HepG2 (cell line): ENCODE results near the gene ARAP3. TPM values are rescaled to one million over a fixed set of nuclear protein-coding genes. Genes with fewer than 3 reads are reported as not detected.
A peak's percentile ranks its signal among the peaks of the same experiment; 100 is the strongest.

Experiments used
- ATAC-seq: fragments of 200-7000 bp; cut with Tn5 transposase; 3 replicates; pipeline ENCODE4 v1.9.1; 2020; ENCODE audit warnings: mild to moderate bottlenecking, moderate library complexity
- BruUV-seq: library from RNA; stranded (reverse); fragments of 400-500 nt; replicated peaks from 2 replicates; lab custom pipeline; 2021; lab: Mats Ljungman, UMichigan
- CTCF ChIA-PET: fragments of 300-600 bp; formaldehyde crosslinking; extraction: SDS; loops from one replicate; lab custom pipeline; 2021; ENCODE audit warnings: low total read pairs, inconsistent platforms, low intra/inter-chr PET ratio; lab: Yijun Ruan, JAX
- POLR2A ChIA-PET: fragments of 350-600 bp; sonication (Branson Sonifier 250); formaldehyde crosslinking; loops from one replicate; lab custom pipeline; 2020; ENCODE audit warnings: antibody characterized with exemption, inconsistent platforms; lab: Yijun Ruan, JAX
- DNase-seq: peaks from one replicate; pipeline ENCODE4 v3.0.0-alpha.2; 2015; ENCODE audit warnings: low spot score
- FAIRE-seq: peaks from 3 replicates; lab custom pipeline; 2011; peaks lifted over from hg19 to GRCh38; lab: Jason Lieb, UNC
- H2AFZ ChIP-seq: one replicate; pipeline ENCODE4 v1.6.1; 2011; ENCODE audit warnings: low read length, inconsistent platforms
- H3K27ac ChIP-seq: fragments of 300-600 bp; 3 replicates; pipeline ENCODE4 v1.8.0; 2011; ENCODE audit warnings: mixed run types, mild to moderate bottlenecking, mixed read lengths, low read length, inconsistent platforms; ENCODE audit not compliant: insufficient read depth; ENCODE audit errors: extremely low read length
- H3K27me3 ChIP-seq, 2 experiments: fragments of 200-600 bp in 1 of 2; 2 replicates in 1 of 2; 3 replicates in 1 of 2; pipeline versions ENCODE4 v1.6.0 to v1.8.0; 2011; ENCODE audit warnings: low read length in 2 of 2, mild to moderate bottlenecking in 2 of 2, moderate library complexity in 2 of 2, inconsistent platforms in 1 of 2; ENCODE audit not compliant: insufficient read depth in 2 of 2, control insufficient read depth in 1 of 2
- H3K36me3 ChIP-seq, 2 experiments: fragments of 200-600 bp in 1 of 2; replicated peaks in 1 of 2; 2 replicates in 1 of 2; 3 replicates in 1 of 2; pipeline versions ENCODE4 v1.5.1 to v1.8.0; 2011; ENCODE audit warnings: low read length in 2 of 2, inconsistent platforms in 1 of 2; ENCODE audit not compliant: insufficient read depth in 2 of 2, control insufficient read depth in 1 of 2
- H3K4me1 ChIP-seq: 2 replicates; pipeline ENCODE4 v1.5.1; 2012; ENCODE audit warnings: low read length, inconsistent platforms; ENCODE audit not compliant: insufficient read depth
- H3K4me2 ChIP-seq: 2 replicates; pipeline ENCODE4 v1.6.0; 2011; ENCODE audit warnings: low read depth, low read length, inconsistent platforms
- H3K4me3 ChIP-seq, 3 experiments: fragments of 200-600 bp in 1 of 3; sonication (generic), shearing (Covaris generic) in 1 of 3; replicated peaks in 1 of 3; 2 replicates each; pipeline ENCODE4 v1.5.1; 2011 to 2016; ENCODE audit warnings: low read length in 3 of 3, inconsistent platforms in 2 of 3, low read depth in 2 of 3, mild to moderate bottlenecking in 2 of 3, control low read depth in 1 of 3, mixed read lengths in 1 of 3; ENCODE audit not compliant: insufficient read depth in 1 of 3
- H3K79me2 ChIP-seq: one replicate; pipeline ENCODE4 v1.6.1; 2011; ENCODE audit warnings: low read length, inconsistent platforms; ENCODE audit not compliant: insufficient read depth
- H3K9ac ChIP-seq: 2 replicates; pipeline ENCODE4 v1.6.0; 2011; ENCODE audit warnings: mild to moderate bottlenecking, low read depth, low read length, inconsistent platforms; ENCODE audit not compliant: insufficient read depth
- H3K9me3 ChIP-seq: 2 replicates; pipeline ENCODE4 v1.5.1; 2012; ENCODE audit warnings: mild to moderate bottlenecking, low read length
- H4K20me1 ChIP-seq: 2 replicates; pipeline ENCODE4 v1.6.0; 2011; ENCODE audit warnings: inconsistent platforms, mild to moderate bottlenecking, low read length, moderate library complexity; ENCODE audit not compliant: insufficient read depth
- ATF7 ChIP-seq, 2 experiments: fragments of 450-650 bp in 1 of 2; sonication (generic) in 1 of 2; formaldehyde crosslinking in 1 of 2; IDR thresholded peaks; 2 replicates each; pipeline versions ENCODE4 v1.4.0 to v1.6.1; 2016 to 2020; ENCODE audit warnings: antibody characterized with exemption in 1 of 2, mild to moderate bottlenecking in 1 of 2, missing genetic modification reagents in 1 of 2
- CREB1 ChIP-seq, 2 experiments: fragments of 450-650 bp in 1 of 2; IDR thresholded peaks; 2 replicates each; pipeline ENCODE4 v1.6.1; 2016 to 2017; ENCODE audit warnings: control low read depth in 1 of 2, mild to moderate bottlenecking in 1 of 2, missing compliant biosample characterization in 1 of 2, missing genetic modification characterization in 1 of 2
- FOXA1 ChIP-seq, 2 experiments: fragments of 450-650 bp in 1 of 2; sonication (generic) in 1 of 2; formaldehyde crosslinking in 1 of 2; IDR thresholded peaks; 2 replicates each; pipeline versions ENCODE4 v1.4.0 to v1.6.1; 2016 to 2020; ENCODE audit warnings: missing genetic modification reagents in 1 of 2
- FOXM1 ChIP-seq: sonication (generic); formaldehyde crosslinking; IDR thresholded peaks from 2 replicates; pipeline ENCODE4 v1.5.0; 2020; ENCODE audit warnings: missing genetic modification reagents
- NFKBIZ ChIP-seq: IDR thresholded peaks from 2 replicates; pipeline ENCODE4 v1.6.1; 2018; ENCODE audit warnings: missing genetic modification reagents, missing compliant biosample characterization
- NR0B2 ChIP-seq: sonication (generic); formaldehyde crosslinking; IDR thresholded peaks from 2 replicates; pipeline ENCODE4 v1.4.0; 2020; ENCODE audit warnings: mild to moderate bottlenecking, missing genetic modification reagents
- SALL1 ChIP-seq: sonication (generic); formaldehyde crosslinking; IDR thresholded peaks from 2 replicates; pipeline ENCODE4 v1.8.0; 2022; ENCODE audit warnings: mild to moderate bottlenecking, missing genetic modification reagents
- SP140L ChIP-seq: sonication (generic); formaldehyde crosslinking; IDR thresholded peaks from 2 replicates; pipeline ENCODE4 v1.4.0; 2020; ENCODE audit warnings: missing genetic modification reagents, borderline replicate concordance
- ZBTB10 ChIP-seq: sonication (generic); formaldehyde crosslinking; IDR thresholded peaks from 2 replicates; pipeline ENCODE4 v1.4.0; 2020; ENCODE audit warnings: missing genetic modification reagents, borderline replicate concordance
- ZBTB33 ChIP-seq: sonication (generic); formaldehyde crosslinking; IDR thresholded peaks from 2 replicates; pipeline ENCODE4 v1.4.0; 2020; ENCODE audit warnings: missing genetic modification reagents
- ZMYM3 ChIP-seq: sonication (generic); formaldehyde crosslinking; IDR thresholded peaks from 2 replicates; pipeline ENCODE4 v1.5.1; 2020; ENCODE audit warnings: mild to moderate bottlenecking, missing genetic modification reagents
- ZNF138 ChIP-seq: sonication (generic); formaldehyde crosslinking; IDR thresholded peaks from 2 replicates; pipeline ENCODE4 v1.5.0; 2020; ENCODE audit warnings: mild to moderate bottlenecking, low read depth, missing genetic modification reagents
- ZNF572 ChIP-seq: sonication (generic); formaldehyde crosslinking; IDR thresholded peaks from 2 replicates; pipeline ENCODE4 v1.5.1; 2020; ENCODE audit warnings: mild to moderate bottlenecking, missing genetic modification reagents
- ZNF704 ChIP-seq: sonication (generic); formaldehyde crosslinking; IDR thresholded peaks from 2 replicates; pipeline ENCODE4 v1.8.1; 2023; ENCODE audit warnings: mild to moderate bottlenecking, inconsistent platforms, moderate library complexity, missing genetic modification reagents, borderline replicate concordance
- ZNF768 ChIP-seq: sonication (generic); formaldehyde crosslinking; IDR thresholded peaks from 2 replicates; pipeline ENCODE4 v1.4.0; 2020; ENCODE audit warnings: missing genetic modification reagents
- ZNF782 ChIP-seq: sonication (generic); formaldehyde crosslinking; IDR thresholded peaks from 2 replicates; pipeline ENCODE4 v1.4.0; 2020; ENCODE audit warnings: missing genetic modification reagents, mild to moderate bottlenecking, borderline replicate concordance
- WGBS: methylation state at CpG from one replicate; pipeline ENCODE4 v1.1.6; 2017; ENCODE audit warnings: low lambda C conversion rate; 5-methylcytosine and 5-hydroxymethylcytosine counted together
- in situ Hi-C: cut with HindIII; loops from 2 replicates; pipeline ENCODE4 v1.10.0; 2017; ENCODE audit warnings: low pct_unique_long_range_greater_than_20kb; ENCODE audit not compliant: extremely low pct_ligation_motif_present
- intact Hi-C: fragments of 100-400 bp; cut with micrococcal nuclease; formaldehyde crosslinking; loops from one replicate; pipeline ENCODE4 v1.10.0; 2022; ENCODE audit not compliant: unreplicated experiment
- polyA plus RNA-seq, 8 experiments: library from polyadenylated mRNA; depleted of rRNA in 3 of 8; stranded (reverse) in 7 of 8; unstranded in 1 of 8; fragments of >200 nt; fragmentation: Illumina TruSeq in 4 of 8; extraction: Trizol in 4 of 8; gene quantifications; 2 replicates each; pipeline versions ENCODE4 v1.2.1 to v1.2.3, GENCODE V29; 2011 to 2016; ENCODE audit warnings: low read depth in 4 of 8, missing spikeins in 1 of 8, mixed read lengths in 1 of 8; ENCODE audit not compliant: insufficient read depth in 1 of 8
- total RNA-seq, 5 experiments: library from RNA; depleted of rRNA; stranded (reverse); fragments of >200 nt; fragmentation: Illumina TruSeq; extraction: Trizol; gene quantifications; 2 replicates each; pipeline ENCODE4 v1.2.3, GENCODE V29; 2016; ENCODE audit warnings: low read depth in 1 of 5

ARAP3 gene
- total and polyA plus RNA-seq, 2 of the 13 experiments (the other 11 are each of a cell fraction or from before 2014, with no cell fraction given): 0.25 TPM; not detected in 1

- H3K9me3 ChIP-seq: no peaks in the 10 kb centered on the region
- H3K9ac ChIP-seq: no peak overlapping the region
- no peaks in the 10 kb centered on the region for H3K79me2 ChIP-seq
- H3K27me3 ChIP-seq: peaks cover 12 to 56% of the 10 kb centered on the region in 2 experiments
- H3K4me2 ChIP-seq: no peak overlapping the region
- in situ Hi-C loops (loop anchor here (25.0 kb wide), 1 partner anchor 444 kb away; no protein-coding TSS in a partner anchor), intact Hi-C loops (loop anchor here (1.0 to 2.0 kb wide), 3 partner anchors 28 to 267 kb away; partner anchors contain the start of gene PCDH1)
- no peak overlapping the region for H3K27ac ChIP-seq
- no peak for ATAC-seq
- 57% methylated on average over 19 of the region's 25 CpGs for WGBS
- ChIA-PET POLR2A (no interaction called here), CTCF (interaction anchor here (1.2 to 2.5 kb wide), 4 partner anchors 121 to 322 kb away, joined by 6 to 30 read pairs (median 12); no protein-coding TSS in a partner anchor)
- H3K4me1 ChIP-seq: no peaks in the 10 kb centered on the region
- FAIRE-seq: no peak
- no peak for DNase-seq
- H3K36me3 ChIP-seq: no peaks in the 10 kb centered on the region
- H4K20me1 ChIP-seq: no peaks in the 10 kb centered on the region
- H3K4me3 ChIP-seq: no peak overlapping the region
- no peak overlapping the region for H2AFZ ChIP-seq
- no TSS peak for BruUV-seq
- TF ChIP-seq ZNF768: peak; percentile 51; the same call in 1 of the 2 replicates
- peak; percentile 95 for TF ChIP-seq CREB1 (IDR thresholded peaks at IDR 0.05)
- no peak for TF ChIP-seq CREB1 (CRISPR knock-in tag; IDR thresholded peaks at IDR 0.05)
- TF ChIP-seq NFKBIZ (CRISPR knock-in tag): no peak
- no peak for TF ChIP-seq NR0B2 (CRISPR knock-in tag)
- TF ChIP-seq SP140L (CRISPR knock-in tag): no peak
- no peak for TF ChIP-seq FOXM1
- TF ChIP-seq ZBTB33: peak; percentile 63; the same call in 1 of the 2 replicates
- TF ChIP-seq ZNF782 (CRISPR knock-in tag): no peak
- TF ChIP-seq ZNF138 (CRISPR knock-in tag): no peak
- TF ChIP-seq ZNF572 (CRISPR knock-in tag): no peak
- TF ChIP-seq ZNF704 (CRISPR knock-in tag): no peak
- no peak for TF ChIP-seq ZBTB10 (CRISPR knock-in tag)
- TF ChIP-seq ZMYM3 (CRISPR knock-in tag): 0 out of 2 replicates have a peak, but pooled peaks have one; percentile 22
- no peak for TF ChIP-seq SALL1
- no peak for TF ChIP-seq FOXA1 (IDR thresholded peaks at IDR 0.05)
- TF ChIP-seq FOXA1 (CRISPR knock-in tag; IDR thresholded peaks at IDR 0.05): no peak
- peak; percentile 98 for TF ChIP-seq ATF7 (IDR thresholded peaks at IDR 0.05)
- TF ChIP-seq ATF7 (CRISPR knock-in tag; IDR thresholded peaks at IDR 0.05): no peak
Measured at GRCh38 chr5:141692919-141693725, 11.1 kb upstream of the ARAP3 start.
